ENCODE measurements around the gene SKIC8. TPM values are rescaled to one million over a fixed set of nuclear protein-coding genes. Genes with fewer than 3 reads are reported as not detected.

SKIC8 gene
- total and polyA plus RNA-seq, 7 donors = 17.7 to 48.9 (median 32.9) TPM

GRCh38 chr15:78304216-78305066 is 5.0 kb upstream of the SKIC8 start:
- Histone ChIP-seq H3K4me1 (no peaks in the 10 kb centered on the region), H3K9me3 (no peaks in the 10 kb centered on the region), H3K27ac (no peak overlapping the region), H3K36me3 (ENCODE audit: insufficient read depth in 1 of 2, low read depth in 1 of 2) (no peaks in the 10 kb centered on the region), H3K4me3 (no peak overlapping the region), H3K27me3 (ENCODE audit: insufficient read depth in 3 of 3, low read length in 2 of 3) (peaks cover 0 to 6% (median 2%) of the 10 kb centered on the region in 3 donors)
- intact Hi-C loops (cut with DNase I) = loop anchor here (5.0 to 10.0 kb wide), 2 partner anchors 118 to 450 kb away; no protein-coding TSS in a partner anchor
- no peak for TF ChIP-seq CTCF (IDR thresholded peaks at IDR 0.05)
- DNase-seq (no peak), ATAC-seq (no peak)
- WGBS, 3 donors = 63 to 88% (median 76%) methylated on average over 9 of the region's 9 CpGs

GRCh38 chr15:78302579-78303312 is 3.3 kb upstream of the SKIC8 start:
- 66 to 74% (median 68%) methylated on average over 5 of the region's 5 CpGs for WGBS, 3 donors
- TF ChIP-seq CTCF (IDR thresholded peaks at IDR 0.05) = no peak
- Histone ChIP-seq H3K27me3 (ENCODE audit: insufficient read depth in 3 of 3, low read length in 2 of 3) (peaks cover 0 to 2% (median 0%) of the 10 kb centered on the region in 3 donors), H3K4me1 (peaks cover 6% of the 10 kb centered on the region), H3K27ac (no peak overlapping the region), H3K9me3 (no peaks in the 10 kb centered on the region), H3K4me3 (no peak overlapping the region), H3K36me3 (ENCODE audit: insufficient read depth in 1 of 2, low read depth in 1 of 2) (no peaks in the 10 kb centered on the region)
- intact Hi-C loops (cut with DNase I) = loop anchor here in 1 of 2 donors (10.0 kb wide), 1 partner anchor 452 kb away; no protein-coding TSS in a partner anchor
- ATAC-seq (no peak), DNase-seq (no peak)

- 35 to 48% (median 38%) methylated on average over 3 of the region's 3 CpGs for WGBS, 3 donors
- peaks cover 0 to 2% (median 0%) of the 10 kb centered on the region in 3 donors for H3K27me3 ChIP-seq (ENCODE audit: insufficient read depth in 3 of 3, low read length in 2 of 3)
- DNase-seq = no peak
- peaks cover 10% of the 10 kb centered on the region for H3K4me1 ChIP-seq
- ATAC-seq = no peak
- TF ChIP-seq CTCF (IDR thresholded peaks at IDR 0.05) = no peak
- no peak overlapping the region for H3K27ac ChIP-seq
- intact Hi-C loops (cut with DNase I) = loop anchor here in 1 of 2 donors (10.0 kb wide), 1 partner anchor 453 kb away; no protein-coding TSS in a partner anchor
- H3K4me3 ChIP-seq = no peak overlapping the region
- H3K9me3 ChIP-seq = no peaks in the 10 kb centered on the region
- no peaks in the 10 kb centered on the region for H3K36me3 ChIP-seq (ENCODE audit: insufficient read depth in 1 of 2, low read depth in 1 of 2)
Observed at GRCh38 chr15:78301828-78302227, 2.4 kb upstream of the SKIC8 start.

- no peak overlapping the region for H3K4me3 ChIP-seq
- H3K27ac ChIP-seq = no peak overlapping the region
- peaks cover 12% of the 10 kb centered on the region for H3K4me1 ChIP-seq
- intact Hi-C loops (cut with DNase I) = loop anchor here in 1 of 2 donors (10.0 kb wide), 1 partner anchor 453 kb away; no protein-coding TSS in a partner anchor
- H3K9me3 ChIP-seq = no peaks in the 10 kb centered on the region
- DNase-seq = no peak
- no peak for TF ChIP-seq CTCF (IDR thresholded peaks at IDR 0.05)
- ATAC-seq = no peak
- H3K36me3 ChIP-seq (ENCODE audit: insufficient read depth in 1 of 2, low read depth in 1 of 2) = no peaks in the 10 kb centered on the region
- H3K27me3 ChIP-seq (ENCODE audit: insufficient read depth in 3 of 3, low read length in 2 of 3) = peaks cover 0 to 2% (median 0%) of the 10 kb centered on the region in 3 donors
Observed at GRCh38 chr15:78301326-78301725, 1.9 kb upstream of the SKIC8 start.
